Measurements from ENCODE around the gene DNMBP. TPM values are rescaled to one million over a fixed set of nuclear protein-coding genes. Genes with fewer than 3 reads are reported as not detected.
"Not testable (repeated sequence)": the region's sequence is repeated elsewhere in the genome, so short reads cannot be mapped to it uniquely, and the experiment has no call there.

The DNMBP gene
- total and polyA plus RNA-seq, 5 donors: 5.5 to 10.0 (median 7.7) TPM

DNA sequence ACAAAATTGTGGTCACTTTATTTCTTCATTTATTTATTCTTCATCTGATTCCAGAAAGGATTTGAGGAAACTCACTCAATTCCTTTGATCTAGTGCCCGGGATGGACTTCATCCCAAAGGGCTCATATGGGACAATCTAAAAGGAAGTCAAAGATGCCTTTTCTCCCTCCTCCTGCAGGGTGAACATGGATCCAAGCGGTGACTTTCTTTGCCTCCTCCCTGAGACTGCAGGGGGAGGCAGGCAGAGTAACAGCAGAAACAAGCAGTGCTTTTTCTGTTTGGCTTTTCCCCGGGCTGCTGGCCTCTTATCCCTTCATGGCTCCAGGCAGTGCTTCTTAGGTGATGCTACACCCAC, 10.0 kb upstream of the DNMBP start:
- H3K9me3 ChIP-seq (ENCODE audit: control insufficient read depth, low read length): no peaks in the 10 kb centered on the region
- 30% methylated on average over 3 of the region's 3 CpGs for WGBS

GRCh38 chr10:100014071-100014762, 4.5 kb upstream of the DNMBP start:
- Histone ChIP-seq H3K4me3 (ENCODE audit: low read length) (no peak overlapping the region), H3K27me3 (ENCODE audit: control insufficient read depth, insufficient read depth) (no peaks in the 10 kb centered on the region), H3K27ac (ENCODE audit: low read length) (no peak overlapping the region), H3K9me3 (ENCODE audit: control insufficient read depth, low read length) (no peaks in the 10 kb centered on the region), H3K4me1 (ENCODE audit: control insufficient read depth, insufficient read depth, low read length) (no peaks in the 10 kb centered on the region)
- ATAC-seq (no peak), DNase-seq (no peak)
- 89% methylated on average over 5 of the region's 5 CpGs for WGBS
- intact Hi-C loops (cut with DNase I): loop anchor here in 2 of 4 donors (10.0 kb wide), 2 partner anchors 109 to 169 kb away; no protein-coding TSS in a partner anchor

More for the DNA sequence above, 10.0 kb upstream of the DNMBP start:
- ATAC-seq: no peak
- no peaks in the 10 kb centered on the region for H3K27me3 ChIP-seq (ENCODE audit: control insufficient read depth, insufficient read depth)
- no peak for DNase-seq
- intact Hi-C loops (cut with DNase I): loop anchor here in 2 of 4 donors (10.0 kb wide), 2 partner anchors 115 to 175 kb away; no protein-coding TSS in a partner anchor
- H3K4me1 ChIP-seq (ENCODE audit: control insufficient read depth, insufficient read depth, low read length): no peaks in the 10 kb centered on the region
- no peak overlapping the region for H3K4me3 ChIP-seq (ENCODE audit: low read length)
- no peak overlapping the region for H3K27ac ChIP-seq (ENCODE audit: low read length)

GRCh38 chr10:100013621-100014020, 3.9 kb upstream of the DNMBP start:
- Histone ChIP-seq H3K4me3 (ENCODE audit: low read length) (no peak overlapping the region), H3K27me3 (ENCODE audit: control insufficient read depth, insufficient read depth) (no peaks in the 10 kb centered on the region), H3K9me3 (ENCODE audit: control insufficient read depth, low read length) (no peaks in the 10 kb centered on the region), H3K27ac (ENCODE audit: low read length) (no peak overlapping the region), H3K4me1 (ENCODE audit: control insufficient read depth, insufficient read depth, low read length) (no peaks in the 10 kb centered on the region)
- intact Hi-C loops (cut with DNase I): loop anchor here in 2 of 4 donors (10.0 kb wide), 2 partner anchors 109 to 169 kb away; no protein-coding TSS in a partner anchor
- 90% methylated on average over 1 of the region's 1 CpG for WGBS
- no peak for ATAC-seq
- DNase-seq: no peak

- not testable (repeated sequence) for H3K27me3 ChIP-seq (ENCODE audit: control insufficient read depth, insufficient read depth); H3K9me3 ChIP-seq (ENCODE audit: control insufficient read depth, low read length); H3K4me1 ChIP-seq (ENCODE audit: control insufficient read depth, insufficient read depth, low read length); ATAC-seq; DNase-seq; H3K4me3 ChIP-seq (ENCODE audit: low read length); H3K27ac ChIP-seq (ENCODE audit: low read length)
- 93% methylated on average over 20 of the region's 20 CpGs for WGBS
- intact Hi-C loops (cut with DNase I): loop anchor here in 2 of 4 donors (10.0 kb wide), 2 partner anchors 107 to 167 kb away; no protein-coding TSS in a partner anchor
Measured at GRCh38 chr10:100011906-100012305, 2.2 kb upstream of the DNMBP start.

- Histone ChIP-seq H3K4me1 (ENCODE audit: control insufficient read depth, insufficient read depth, low read length) (peaks cover 9% of the 10 kb centered on the region), H3K4me3 (ENCODE audit: low read length) (peak overlapping the region; percentile 95), H3K27me3 (ENCODE audit: control insufficient read depth, insufficient read depth) (no peaks in the 10 kb centered on the region), H3K9me3 (ENCODE audit: control insufficient read depth, low read length) (no peaks in the 10 kb centered on the region), H3K27ac (ENCODE audit: low read length) (peak overlapping the region; percentile 92)
- DNase-seq (peak in 1 of 3 donors; percentile 71), ATAC-seq (peak; percentile 78 to 83)
- under 1% methylated on average over 45 of the region's 45 CpGs for WGBS
- intact Hi-C loops (cut with DNase I): loop anchor here in 3 of 4 donors (5.0 to 10.0 kb wide), 3 partner anchors 37 to 95 kb away; no protein-coding TSS in a partner anchor
Measured at GRCh38 chr10:100009283-100009792, 409 bp downstream of the DNMBP start.

GRCh38 chr10:100008708-100009282, 952 bp downstream of the DNMBP start:
- Histone ChIP-seq H3K9me3 (ENCODE audit: control insufficient read depth, low read length) (no peaks in the 10 kb centered on the region), H3K4me3 (ENCODE audit: low read length) (peak overlapping the region; percentile 95), H3K27ac (ENCODE audit: low read length) (peak overlapping the region; percentile 92), H3K4me1 (ENCODE audit: control insufficient read depth, insufficient read depth, low read length) (peaks cover 9% of the 10 kb centered on the region), H3K27me3 (ENCODE audit: control insufficient read depth, insufficient read depth) (no peaks in the 10 kb centered on the region)
- ATAC-seq: no peak
- 22% methylated on average over 9 of the region's 9 CpGs for WGBS
- no peak for DNase-seq
- intact Hi-C loops (cut with DNase I): loop anchor here in 3 of 4 donors (5.0 to 10.0 kb wide), 3 partner anchors 36 to 94 kb away; no protein-coding TSS in a partner anchor

DNA sequence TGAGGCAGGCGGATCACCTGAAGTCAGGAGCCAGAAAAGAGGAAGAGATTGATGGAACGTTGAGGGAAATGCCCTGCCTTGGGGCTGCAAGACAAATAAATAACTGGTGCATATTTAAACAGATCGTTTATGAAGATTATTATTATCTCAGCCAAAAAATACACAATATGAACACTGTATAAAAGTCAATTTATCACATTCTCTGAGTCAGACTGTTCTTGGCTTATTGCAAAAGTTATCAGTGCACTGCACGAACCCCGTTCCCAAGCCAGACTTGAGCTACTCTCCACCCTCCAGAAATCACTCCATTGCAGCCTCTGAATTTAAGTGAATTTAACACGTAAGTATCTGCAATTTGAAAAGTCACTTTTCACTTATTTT, 1.6 kb downstream of the DNMBP start:
- peak; percentile 48 to 69 for ATAC-seq
- Histone ChIP-seq H3K27me3 (ENCODE audit: control insufficient read depth, insufficient read depth) (no peaks in the 10 kb centered on the region), H3K27ac (ENCODE audit: low read length) (peak overlapping the region; percentile 66), H3K9me3 (ENCODE audit: control insufficient read depth, low read length) (no peaks in the 10 kb centered on the region), H3K4me3 (ENCODE audit: low read length) (peak overlapping the region; percentile 95), H3K4me1 (ENCODE audit: control insufficient read depth, insufficient read depth, low read length) (peaks cover 9% of the 10 kb centered on the region)
- peak in 2 of 3 donors; percentile 34 to 59 for DNase-seq
- intact Hi-C loops (cut with DNase I): loop anchor here in 3 of 4 donors (5.0 to 10.0 kb wide), 3 partner anchors 36 to 93 kb away; no protein-coding TSS in a partner anchor
- WGBS: 36% methylated on average over 6 of the region's 6 CpGs

- H3K4me3 ChIP-seq (ENCODE audit: low read length): peak overlapping the region; percentile 95
- 56% methylated on average over 10 of the region's 10 CpGs for WGBS
- no peaks in the 10 kb centered on the region for H3K27me3 ChIP-seq (ENCODE audit: control insufficient read depth, insufficient read depth)
- intact Hi-C loops (cut with DNase I): loop anchor here in 3 of 4 donors (5.0 to 10.0 kb wide), 3 partner anchors 35 to 93 kb away; no protein-coding TSS in a partner anchor
- DNase-seq: peak in 1 of 3 donors; percentile 51
- H3K9me3 ChIP-seq (ENCODE audit: control insufficient read depth, low read length): no peaks in the 10 kb centered on the region
- ATAC-seq: no peak
- H3K27ac ChIP-seq (ENCODE audit: low read length): peak overlapping the region; percentile 66
- H3K4me1 ChIP-seq (ENCODE audit: control insufficient read depth, insufficient read depth, low read length): peaks cover 9% of the 10 kb centered on the region
Measured at GRCh38 chr10:100007231-100008141, 2.3 kb downstream of the DNMBP start.

GRCh38 chr10:100006243-100006886, 3.4 kb downstream of the DNMBP start:
- peaks cover 9% of the 10 kb centered on the region for H3K4me1 ChIP-seq (ENCODE audit: control insufficient read depth, insufficient read depth, low read length)
- no peaks in the 10 kb centered on the region for H3K9me3 ChIP-seq (ENCODE audit: control insufficient read depth, low read length)
- intact Hi-C loops (cut with DNase I): loop anchor here in 3 of 4 donors (5.0 to 10.0 kb wide), 3 partner anchors 34 to 92 kb away; no protein-coding TSS in a partner anchor
- DNase-seq: no peak
- WGBS: 56% methylated on average over 4 of the region's 4 CpGs
- ATAC-seq: peak in 1 of 2 donors; percentile 68
- H3K27ac ChIP-seq (ENCODE audit: low read length): peak overlapping the region; percentile 44
- H3K4me3 ChIP-seq (ENCODE audit: low read length): no peak overlapping the region
- no peaks in the 10 kb centered on the region for H3K27me3 ChIP-seq (ENCODE audit: control insufficient read depth, insufficient read depth)
